ENCODE results near the gene CEP20. TPM values are rescaled to one million over a fixed set of nuclear protein-coding genes. Genes with fewer than 3 reads are reported as not detected.
A peak's percentile ranks its signal among the peaks of the same experiment; 100 is the strongest.

CEP20 gene
- polyA plus RNA-seq, 1 experiment = 23.6 TPM

DNA sequence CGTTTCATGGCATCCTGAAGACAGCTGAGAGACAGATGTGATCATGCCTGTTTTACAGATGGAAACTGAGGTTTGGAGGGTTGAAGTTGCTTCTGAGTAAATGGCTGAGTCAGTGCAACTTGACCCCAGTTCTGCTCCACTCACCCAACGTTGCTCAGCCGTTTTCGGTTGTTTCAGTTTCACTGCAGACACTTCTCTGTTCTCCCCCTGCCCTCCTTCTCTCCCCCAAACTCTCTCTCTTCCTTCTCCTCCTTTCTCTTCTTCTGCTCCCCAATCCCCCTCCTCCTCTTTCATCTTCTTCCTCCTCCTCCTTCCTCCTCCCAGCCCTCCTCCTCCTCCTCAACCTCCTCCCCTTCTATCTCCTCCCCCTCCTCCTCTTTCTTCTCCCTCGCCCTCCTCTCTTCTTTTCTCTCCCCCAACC is 9.4 kb upstream of the CEP20 start:
- ChIA-PET CTCF (interaction anchor here (1.2 kb wide), 1 partner anchor 30 kb away, joined by 3 read pairs; no protein-coding TSS in a partner anchor), POLR2A (no interaction called here)
- no peak for DNase-seq (ENCODE audit: low read depth)
- TF ChIP-seq CTCF (IDR thresholded peaks at IDR 0.05; ENCODE audit: insufficient read depth, low read depth, low read length) = no peak
- Histone ChIP-seq H3K4me3 (ENCODE audit: low read depth, low read length) (no peak overlapping the region), H3K36me3 (ENCODE audit: control insufficient read depth, insufficient read depth, low read length) (no peaks in the 10 kb centered on the region), H3K27me3 (ENCODE audit: control insufficient read depth, insufficient read depth, low read length) (no peaks in the 10 kb centered on the region)

DNA sequence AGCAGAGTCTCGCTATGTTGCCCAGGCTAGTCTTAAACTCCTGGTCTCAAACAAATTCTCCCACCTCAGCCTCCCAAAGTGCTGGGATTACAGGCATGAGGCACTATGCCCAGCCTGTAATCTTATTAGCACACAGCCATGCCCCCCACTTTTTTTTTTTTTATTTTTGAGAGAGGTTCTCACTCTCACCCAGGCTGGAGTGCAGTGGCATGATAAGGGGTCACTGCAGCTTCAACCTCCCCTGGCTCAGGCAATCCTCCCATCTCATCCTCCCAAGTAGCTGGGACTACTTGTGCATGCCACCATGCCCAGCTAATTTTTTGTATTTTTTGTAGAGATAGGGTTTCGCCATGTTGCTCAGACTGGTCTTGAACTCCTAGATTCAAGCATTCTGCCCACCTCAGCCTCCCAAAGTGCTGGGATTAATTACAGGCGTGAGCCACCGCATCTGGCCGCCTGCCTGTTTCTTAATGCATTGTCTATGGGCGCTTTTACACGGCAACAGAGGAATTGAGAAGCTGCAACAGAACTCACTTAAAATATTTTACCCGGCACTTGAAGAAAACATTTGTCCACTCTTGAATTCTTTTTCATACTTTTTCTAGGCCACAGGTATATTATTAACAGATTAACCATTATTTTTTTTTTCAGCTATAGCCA is 8.8 kb upstream of the CEP20 start:
- POLR2A ChIA-PET = no interaction called here
- no peaks in the 10 kb centered on the region for H3K36me3 ChIP-seq (ENCODE audit: control insufficient read depth, insufficient read depth, low read length)
- DNase-seq (ENCODE audit: low read depth) = no peak
- no peak for TF ChIP-seq CTCF (IDR thresholded peaks at IDR 0.05; ENCODE audit: insufficient read depth, low read depth, low read length)
- CTCF ChIA-PET = interaction anchor here (1.2 kb wide), 1 partner anchor 31 kb away, joined by 3 read pairs; no protein-coding TSS in a partner anchor
- H3K27me3 ChIP-seq (ENCODE audit: control insufficient read depth, insufficient read depth, low read length) = no peaks in the 10 kb centered on the region
- no peak overlapping the region for H3K4me3 ChIP-seq (ENCODE audit: low read depth, low read length)

- ChIA-PET POLR2A (no interaction called here), CTCF (no interaction called here)
- Histone ChIP-seq H3K36me3 (ENCODE audit: control insufficient read depth, insufficient read depth, low read length) (no peaks in the 10 kb centered on the region), H3K4me3 (ENCODE audit: low read depth, low read length) (no peak overlapping the region), H3K27me3 (ENCODE audit: control insufficient read depth, insufficient read depth, low read length) (no peaks in the 10 kb centered on the region)
- no peak for TF ChIP-seq CTCF (IDR thresholded peaks at IDR 0.05; ENCODE audit: insufficient read depth, low read depth, low read length)
- DNase-seq (ENCODE audit: low read depth) = no peak
These were observed 6.4 kb upstream of the CEP20 start for GRCh38 chr16:15894571-15895374.

DNA sequence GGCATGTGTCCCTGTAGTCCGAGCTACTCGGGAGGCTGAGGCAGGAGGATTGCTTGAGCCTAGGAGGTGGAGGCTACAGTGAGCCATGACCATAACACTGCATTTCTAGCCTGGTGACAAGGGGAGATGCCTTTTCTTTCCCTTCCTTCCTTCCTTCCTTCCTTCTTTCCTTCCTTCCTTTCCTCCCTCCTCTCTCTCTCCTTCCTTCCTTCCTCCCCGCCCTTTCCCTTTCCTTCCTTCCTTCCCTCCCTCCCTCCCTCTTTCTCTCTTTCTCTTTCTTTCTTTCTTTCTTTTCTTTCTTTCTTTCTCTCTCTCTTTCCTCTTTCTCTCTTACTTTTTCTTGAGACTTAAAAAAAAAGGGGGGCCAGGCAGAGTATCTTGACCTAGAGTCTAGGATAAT is 3.1 kb upstream of the CEP20 start:
- ChIA-PET POLR2A (no interaction called here), CTCF (interaction anchor here (0.8 kb wide), 1 partner anchor 184 kb away, joined by 3 read pairs; no protein-coding TSS in a partner anchor)
- Histone ChIP-seq H3K27me3 (ENCODE audit: control insufficient read depth, insufficient read depth, low read length) (no peaks in the 10 kb centered on the region), H3K36me3 (ENCODE audit: control insufficient read depth, insufficient read depth, low read length) (no peaks in the 10 kb centered on the region), H3K4me3 (ENCODE audit: low read depth, low read length) (no peak overlapping the region)
- no peak for TF ChIP-seq CTCF (IDR thresholded peaks at IDR 0.05; ENCODE audit: insufficient read depth, low read depth, low read length)
- no peak for DNase-seq (ENCODE audit: low read depth)

DNA sequence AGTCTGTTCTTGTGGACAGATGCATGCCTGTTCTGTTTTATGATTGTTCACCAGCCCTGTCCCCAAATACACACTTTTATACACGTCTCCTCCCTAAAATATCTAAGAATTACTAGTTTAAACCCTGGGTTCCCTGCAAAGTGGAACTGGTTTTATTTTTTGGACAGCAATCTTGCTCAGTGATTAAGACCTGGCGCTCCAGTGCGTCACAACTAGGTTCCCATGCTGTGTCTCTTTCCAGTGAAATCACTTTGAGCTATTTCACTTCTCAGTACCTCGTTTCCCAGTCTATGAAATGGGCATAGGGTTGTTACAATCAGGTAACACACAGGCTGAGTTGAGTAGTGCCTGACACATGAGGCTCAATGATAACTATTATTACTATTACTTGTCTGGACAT is 1.1 kb downstream of the CEP20 start:
- no peak for DNase-seq (ENCODE audit: low read depth)
- Histone ChIP-seq H3K36me3 (ENCODE audit: control insufficient read depth, insufficient read depth, low read length) (0 out of 2 replicates have a peak, but pooled peaks cover 1% of the 10 kb centered on the region), H3K27me3 (ENCODE audit: control insufficient read depth, insufficient read depth, low read length) (no peaks in the 10 kb centered on the region), H3K4me3 (ENCODE audit: low read depth, low read length) (peak overlapping the region; percentile 78)
- no peak for TF ChIP-seq CTCF (IDR thresholded peaks at IDR 0.05; ENCODE audit: insufficient read depth, low read depth, low read length)
- ChIA-PET CTCF (interaction anchor here (2.3 to 2.4 kb wide), 2 partner anchors 8 to 13 kb away, joined by 8 to 9 read pairs; no protein-coding TSS in a partner anchor), POLR2A (interaction anchor here (0.7 kb wide), 1 partner anchor 11 kb away, joined by 3 read pairs; no protein-coding TSS in a partner anchor)

Data from BJ (cell line).